H1 (cell line): Measurements from ENCODE around the gene PDYN. TPM values are rescaled to one million over a fixed set of nuclear protein-coding genes. Genes with fewer than 3 reads are reported as not detected.

Experiments used
- CTCF ChIA-PET: fragments of 300-600 bp; sonication (Branson Sonifier 250); formaldehyde crosslinking; loops from one replicate; lab custom pipeline; 2021; ENCODE audit not compliant: partially characterized antibody; lab: Charles Lee
- POLR2A ChIA-PET: fragments of 300-600 bp; sonication (Branson Sonifier 250); formaldehyde crosslinking; loops from one replicate; lab custom pipeline; 2021; ENCODE audit warnings: inconsistent platforms; ENCODE audit not compliant: partially characterized antibody; lab: Charles Lee
- DNase-seq, 2 experiments: peaks; one replicate each; pipeline versions ENCODE4 v3.0.0 to v3.0.0-alpha.2; 2010 to 2022; ENCODE audit warnings: low spot score in 2 of 2, low read depth in 1 of 2, mixed read lengths in 1 of 2
- FAIRE-seq: peaks from 2 replicates; lab custom pipeline; 2011; peaks lifted over from hg19 to GRCh38; lab: Jason Lieb, UNC
- H2AFZ ChIP-seq: 2 replicates; pipeline ENCODE4 v1.8.1; 2012; ENCODE audit warnings: low read length, inconsistent platforms
- H2AK5ac ChIP-seq: 2 replicates; pipeline ENCODE4 v1.6.1; 2013; ENCODE audit warnings: low read depth, low read length
- H2BK120ac ChIP-seq: replicated peaks from 2 replicates; pipeline ENCODE3; 2013; ENCODE audit warnings: low read depth, low read length, inconsistent platforms
- H2BK12ac ChIP-seq: 2 replicates; pipeline ENCODE4 v1.6.1; 2013; ENCODE audit warnings: low read depth, low read length
- H2BK15ac ChIP-seq: 2 replicates; pipeline ENCODE4 v1.6.1; 2013; ENCODE audit warnings: low read length
- H2BK20ac ChIP-seq: 2 replicates; pipeline ENCODE4 v1.6.1; 2013; ENCODE audit warnings: low read length
- H2BK5ac ChIP-seq: 2 replicates; pipeline ENCODE4 v1.6.1; 2013; ENCODE audit warnings: low read depth, low read length
- H3K14ac ChIP-seq: 2 replicates; pipeline ENCODE4 v1.6.1; 2013; ENCODE audit warnings: inconsistent platforms; ENCODE audit not compliant: insufficient read length
- H3K18ac ChIP-seq: 2 replicates; pipeline ENCODE4 v1.6.1; 2013; ENCODE audit warnings: low read length; ENCODE audit errors: extremely low read depth
- H3K23ac ChIP-seq: 2 replicates; pipeline ENCODE4 v1.6.1; 2013; ENCODE audit warnings: inconsistent platforms; ENCODE audit not compliant: insufficient read length
- H3K23me2 ChIP-seq: 2 replicates; pipeline ENCODE4 v1.6.1; 2013; ENCODE audit warnings: low read depth, low read length
- H3K27ac ChIP-seq: 2 replicates; pipeline ENCODE4 v1.6.1; 2011; ENCODE audit warnings: low read depth, low read length, inconsistent platforms
- H3K27me3 ChIP-seq, 4 experiments: replicated peaks in 1 of 4; 1 replicate in 1 of 4; 2 replicates in 3 of 4; pipeline versions ENCODE4 v1.6.1 to v1.8.1; 2011 to 2013; ENCODE audit warnings: low read length in 3 of 4, mild to moderate bottlenecking in 3 of 4, inconsistent platforms in 2 of 4, mixed read lengths in 2 of 4, moderate library complexity in 1 of 4; ENCODE audit not compliant: control insufficient read depth in 3 of 4, insufficient read depth in 3 of 4; ENCODE audit errors: extremely low read depth in 1 of 4
- H3K36me3 ChIP-seq, 4 experiments: 2 replicates each; pipeline versions ENCODE4 v1.6.1 to v1.8.1; 2011 to 2013; ENCODE audit warnings: mild to moderate bottlenecking in 4 of 4, low read length in 3 of 4, moderate library complexity in 2 of 4, control low read depth in 1 of 4, inconsistent platforms in 1 of 4; ENCODE audit not compliant: insufficient read depth in 4 of 4, control insufficient read depth in 2 of 4
- H3K4ac ChIP-seq: replicated peaks from 2 replicates; pipeline ENCODE3; 2013; ENCODE audit warnings: low read length, low read depth, mixed read lengths, inconsistent platforms; ENCODE audit not compliant: insufficient read length
- H3K4me1 ChIP-seq, 4 experiments: replicated peaks in 1 of 4; 1 replicate in 1 of 4; 2 replicates in 3 of 4; pipeline versions ENCODE4 v1.6.1 to v1.8.1; 2011 to 2013; ENCODE audit warnings: low read length in 3 of 4, inconsistent platforms in 2 of 4, mixed read lengths in 1 of 4; ENCODE audit not compliant: insufficient read depth in 4 of 4, control insufficient read depth in 3 of 4
- H3K4me2 ChIP-seq, 2 experiments: 2 replicates each; pipeline versions ENCODE4 v1.6.1 to v1.8.1; 2011 to 2013; ENCODE audit warnings: low read depth in 2 of 2, low read length in 2 of 2, control low read depth in 1 of 2, inconsistent platforms in 1 of 2, mild to moderate bottlenecking in 1 of 2; ENCODE audit not compliant: insufficient read depth in 1 of 2
- H3K4me3 ChIP-seq, 4 experiments: fragments of 200-600, 300-600 bp in 1 of 4; sonication (generic), shearing (Covaris generic), sonication (Bioruptor Twin) in 1 of 4; 2 replicates each; pipeline versions ENCODE4 v1.5.1 to v1.8.1; 2011 to 2016; ENCODE audit warnings: low read length in 4 of 4, low read depth in 3 of 4, control low read depth in 2 of 4, inconsistent platforms in 2 of 4, mild to moderate bottlenecking in 2 of 4, mixed read lengths in 1 of 4, moderate library complexity in 1 of 4; ENCODE audit not compliant: insufficient read depth in 2 of 4; ENCODE audit errors: extremely low read depth in 1 of 4
- H3K56ac ChIP-seq: replicated peaks from 2 replicates; pipeline ENCODE3; 2013; ENCODE audit warnings: low read depth, mild to moderate bottlenecking, mixed read lengths, low read length, inconsistent platforms; ENCODE audit not compliant: insufficient read length
- H3K79me1 ChIP-seq: 2 replicates; pipeline ENCODE4 v1.6.1; 2013; ENCODE audit warnings: low read depth, low read length, control low read depth
- H3K79me2 ChIP-seq, 2 experiments: 2 replicates each; pipeline versions ENCODE4 v1.6.1 to v1.8.1; 2012 to 2013; ENCODE audit warnings: low read length in 2 of 2, mild to moderate bottlenecking in 2 of 2, inconsistent platforms in 1 of 2; ENCODE audit not compliant: insufficient read depth in 2 of 2, control insufficient read depth in 1 of 2
- H3K9ac ChIP-seq, 4 experiments: replicated peaks in 1 of 4; 1 replicate in 1 of 4; 2 replicates in 3 of 4; pipeline versions ENCODE4 v1.6.1 to v1.8.1; 2011 to 2013; ENCODE audit warnings: low read depth in 3 of 4, low read length in 3 of 4, control low read depth in 2 of 4, mild to moderate bottlenecking in 2 of 4, moderate library complexity in 2 of 4, inconsistent platforms in 1 of 4; ENCODE audit errors: extremely low read depth in 1 of 4
- H3K9me3 ChIP-seq, 2 experiments: 2 replicates each; pipeline versions ENCODE4 v1.6.1 to v1.8.1; 2012 to 2013; ENCODE audit warnings: mild to moderate bottlenecking in 2 of 2, moderate library complexity in 2 of 2, control low read depth in 1 of 2, inconsistent platforms in 1 of 2, low read depth in 1 of 2, low read length in 1 of 2, mixed read lengths in 1 of 2; ENCODE audit not compliant: insufficient read depth in 2 of 2
- H4K20me1 ChIP-seq, 2 experiments: replicated peaks in 1 of 2; 2 replicates each; pipeline versions ENCODE3 to v1.8.1; 2011 to 2013; ENCODE audit warnings: inconsistent platforms in 2 of 2, low read length in 2 of 2, mild to moderate bottlenecking in 1 of 2; ENCODE audit not compliant: insufficient read depth in 2 of 2, control insufficient read depth in 1 of 2
- H4K5ac ChIP-seq: 2 replicates; pipeline ENCODE4 v1.6.1; 2013; ENCODE audit warnings: low read length, low read depth, mixed read lengths, inconsistent platforms; ENCODE audit not compliant: insufficient read length
- H4K8ac ChIP-seq: 2 replicates; pipeline ENCODE4 v1.8.0; 2013; ENCODE audit warnings: mild to moderate bottlenecking, moderate library complexity, low read length, inconsistent platforms; ENCODE audit not compliant: insufficient read depth; ENCODE audit errors: extremely low read depth
- H4K91ac ChIP-seq: replicated peaks from 2 replicates; pipeline ENCODE3; 2013; ENCODE audit warnings: low read length, mixed read lengths, inconsistent platforms; ENCODE audit not compliant: insufficient read length
- BCL11A ChIP-seq, 2 experiments: IDR thresholded peaks; one replicate each; pipeline ENCODE4 v1.6.1; 2011; ENCODE audit warnings: low read depth in 2 of 2, low read length in 2 of 2, mild to moderate bottlenecking in 2 of 2
- E2F6 ChIP-seq: IDR thresholded peaks from 2 replicates; pipeline ENCODE4 v1.6.1; 2012; ENCODE audit warnings: inconsistent platforms
- KDM1A ChIP-seq: fragments of 200-600, 300-600 bp; sonication (generic); IDR thresholded peaks from 2 replicates; pipeline ENCODE4 v1.7.1; 2016; ENCODE audit warnings: mild to moderate bottlenecking, low read length, borderline replicate concordance
- KDM4A ChIP-seq: IDR thresholded peaks from one replicate; pipeline ENCODE4 v1.7.1; 2012; ENCODE audit warnings: low read depth, mild to moderate bottlenecking, moderate library complexity, low read length, inconsistent platforms; ENCODE audit not compliant: severe bottlenecking
- RBBP5 ChIP-seq: IDR thresholded peaks from 2 replicates; pipeline ENCODE4 v1.7.1; 2012; ENCODE audit warnings: low read depth, mild to moderate bottlenecking, inconsistent platforms, low read length, moderate library complexity, borderline replicate concordance
- SP1 ChIP-seq: IDR thresholded peaks from 2 replicates; pipeline ENCODE4 v1.6.1; 2011; ENCODE audit warnings: low read depth, low read length
- SP4 ChIP-seq: IDR thresholded peaks from 2 replicates; pipeline ENCODE4 v1.6.1; 2012; ENCODE audit warnings: low read length, inconsistent platforms
- WGBS, 2 experiments: shearing (Covaris generic) in 1 of 2; methylation state at CpG; one replicate each; pipeline versions ENCODE4 v1.1.6 to v1.1.7; 2013 to 2015; ENCODE audit warnings: low lambda C conversion rate in 2 of 2, mixed read lengths in 2 of 2, inconsistent platforms in 1 of 2, low coverage in 1 of 2, missing lambda C conversion rate in 1 of 2; ENCODE audit not compliant: insufficient replicate concordance in 2 of 2, insufficient coverage in 1 of 2, insufficient read length in 1 of 2; ENCODE audit errors: extremely low coverage in 1 of 2, missing lambda C conversion rate in 1 of 2; 5-methylcytosine and 5-hydroxymethylcytosine counted together
- polyA plus RNA-seq, 7 experiments: library from polyadenylated mRNA; depleted of rRNA in 3 of 7; stranded (reverse) in 5 of 7; unstranded in 2 of 7; fragments of >200 nt in 5 of 7; fragments of 200-250 nt in 2 of 7; gene quantifications; 1 replicate in 5 of 7; 2 replicates in 1 of 7; 4 replicates in 1 of 7; pipeline versions ENCODE4 v1.2.1 to v1.2.3, GENCODE V29; 2011 to 2013; ENCODE audit warnings: missing spikeins in 2 of 7, mixed read lengths in 2 of 7
- total RNA-seq: library from RNA; stranded (reverse); fragmentation: NEBNext Ultra II Directional; extraction: Animal tissue kit (Norgen Biotek cat#: 25700); gene quantifications from 2 replicates; pipeline ENCODE4 v1.2.1, GENCODE V29; 2021

Gene PDYN
- total and polyA plus RNA-seq, 2 of the 8 experiments (the other 6 are each of a cell fraction or from before 2014, with no cell fraction given) = 0.54 to 0.60 TPM

DNA sequence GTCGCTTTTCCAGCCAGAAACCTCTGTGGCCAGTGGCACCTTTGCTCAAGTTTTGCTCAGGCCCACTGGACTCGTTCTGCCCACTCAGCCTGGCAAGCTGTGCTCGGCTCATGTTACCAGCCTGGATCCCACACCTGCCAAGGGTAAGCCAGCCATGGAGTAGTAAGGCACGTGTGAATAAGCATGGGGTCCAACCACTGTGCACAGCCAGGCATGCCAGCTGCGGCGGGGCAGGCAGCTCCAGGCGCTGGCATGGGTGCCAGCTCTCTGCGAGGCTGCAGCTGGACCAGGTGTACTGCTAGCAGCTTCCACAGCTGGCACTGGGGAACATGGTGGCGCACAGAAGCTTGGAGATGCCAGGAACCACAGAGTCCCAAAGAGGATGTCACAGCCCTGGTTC, 32.1 kb upstream of the PDYN start:
- no peak overlapping the region for H4K5ac ChIP-seq
- no peaks in the 10 kb centered on the region for H3K23me2 ChIP-seq
- H3K79me1 ChIP-seq = no peaks in the 10 kb centered on the region
- H2BK120ac ChIP-seq = no peak overlapping the region
- no peak overlapping the region for H3K4me3 ChIP-seq
- H3K9me3 ChIP-seq = no peaks in the 10 kb centered on the region
- CTCF ChIA-PET = interaction anchor here (0.9 to 9.5 kb wide), 5 partner anchors 18 to 249 kb away, joined by 3 to 88 read pairs (median 4); no protein-coding TSS in a partner anchor
- H2AFZ ChIP-seq = no peak overlapping the region
- no peak overlapping the region for H3K9ac ChIP-seq
- POLR2A ChIA-PET = no interaction called here
- 91% methylated on average over 9 of the region's 9 CpGs; no CpG with 5 or more reads in 1 of the 2 experiments for WGBS, 2 experiments
- H2BK12ac ChIP-seq = no peak overlapping the region
- no peak for DNase-seq
- H3K79me2 ChIP-seq = no peaks in the 10 kb centered on the region
- no peak overlapping the region for H3K56ac ChIP-seq
- H2AK5ac ChIP-seq = no peak overlapping the region
- no peak overlapping the region; the same call in 1 of the 2 replicates for H4K8ac ChIP-seq
- no peak overlapping the region for H3K4ac ChIP-seq
- no peak overlapping the region for H3K23ac ChIP-seq
- H3K36me3 ChIP-seq = no peaks in the 10 kb centered on the region
- no peak overlapping the region for H3K14ac ChIP-seq
- H3K18ac ChIP-seq = no peak overlapping the region
- no peak overlapping the region for H2BK5ac ChIP-seq
- no peak overlapping the region for H2BK15ac ChIP-seq
- no peaks in the 10 kb centered on the region for H3K4me1 ChIP-seq
- no peak overlapping the region for H4K91ac ChIP-seq
- no peak for FAIRE-seq
- TF ChIP-seq KDM4A (no peak), SP1 (no peak), E2F6 (no peak), RBBP5 (no peak), KDM1A (no peak), SP4 (no peak), BCL11A (IDR thresholded peaks at IDR 0.05; ENCODE audit: low read depth in 2 of 2, low read length in 2 of 2) (no peak)
- TF ChIP-seq, all 59 proteins: peak for 0
- Histone ChIP-seq H3K27ac (no peak overlapping the region), H4K20me1 (no peaks in the 10 kb centered on the region), H3K27me3 (no peaks in the 10 kb centered on the region), H2BK20ac (no peak overlapping the region), H3K4me2 (no peak overlapping the region)
